Tibial nerve (tissue), 4 donors: Measurements from ENCODE around the gene EGF. TPM values are rescaled to one million over a fixed set of nuclear protein-coding genes. Genes with fewer than 3 reads are reported as not detected.
A peak's percentile ranks its signal among the peaks of the same experiment; 100 is the strongest.

ENCODE experiments used
- DNase-seq, 2 donors: peaks; one replicate each; pipeline ENCODE4 v3.0.0-alpha.2; 2019; ENCODE audit warnings: low spot score in 2 of 2
- H3K27ac ChIP-seq, 4 donors: fragments of 200-600 bp; sonication (generic) in 3 of 4; one replicate each; pipeline ENCODE4 v1.5.1; 2017 to 2019; ENCODE audit warnings: mild to moderate bottlenecking in 1 of 4
- H3K27me3 ChIP-seq, 2 donors: fragments of 200-600 bp; sonication (generic) in 1 of 2; one replicate each; pipeline versions ENCODE4 v1.5.1 to v1.6.0; 2017 to 2019
- H3K36me3 ChIP-seq, 3 donors: fragments of 200-600 bp; sonication (generic); one replicate each; pipeline ENCODE4 v1.5.1; 2018 to 2019
- H3K4me1 ChIP-seq, 4 donors: fragments of 200-600 bp; sonication (generic) in 3 of 4; one replicate each; pipeline ENCODE4 v1.5.1; 2017 to 2019
- H3K4me3 ChIP-seq, 4 donors: fragments of 200-600 bp; sonication (generic) in 3 of 4; one replicate each; pipeline ENCODE4 v1.5.1; 2017 to 2019; ENCODE audit warnings: mild to moderate bottlenecking in 1 of 4, moderate library complexity in 1 of 4
- H3K9me3 ChIP-seq, 4 donors: fragments of 200-600 bp; sonication (generic) in 3 of 4; one replicate each; pipeline ENCODE4 v1.5.1; 2017 to 2019
- EP300 ChIP-seq, 2 donors: sonication (generic); formaldehyde crosslinking; IDR thresholded peaks; one replicate each; pipeline ENCODE4 v1.6.1; 2017; ENCODE audit warnings: antibody characterized with exemption in 2 of 2, mild to moderate bottlenecking in 1 of 2
- POLR2A ChIP-seq, 2 donors: fragments of 450-650 bp; IDR thresholded peaks; one replicate each; pipeline ENCODE4 v1.6.1; 2017; ENCODE audit warnings: antibody characterized with exemption in 2 of 2, mild to moderate bottlenecking in 2 of 2, moderate library complexity in 2 of 2
- WGBS, 2 donors: methylation state at CpG; one replicate each; pipeline ENCODE4 v1.1.5; 2018; 5-methylcytosine and 5-hydroxymethylcytosine counted together
- total RNA-seq, 4 donors: library from RNA; depleted of rRNA; stranded (reverse); fragments of >200 nt; gene quantifications; one replicate each; pipeline ENCODE4 v1.1.0, GENCODE V29; 2016
- TF ChIP-seq, protein P1 (sequence below), 5 experiments: fragments of 200-600 bp in 3 of 5; fragments of 450-650 bp in 2 of 5; sonication (generic) in 3 of 5; IDR thresholded peaks; one replicate each; pipeline ENCODE4 v1.5.1; 2016 to 2019; ENCODE audit warnings: antibody characterized with exemption in 5 of 5, mild to moderate bottlenecking in 3 of 5, moderate library complexity in 2 of 5

EGF gene
- total RNA-seq, 4 donors from 2014 or later = 0.42 to 1.6 TPM; not detected in 2

DNA sequence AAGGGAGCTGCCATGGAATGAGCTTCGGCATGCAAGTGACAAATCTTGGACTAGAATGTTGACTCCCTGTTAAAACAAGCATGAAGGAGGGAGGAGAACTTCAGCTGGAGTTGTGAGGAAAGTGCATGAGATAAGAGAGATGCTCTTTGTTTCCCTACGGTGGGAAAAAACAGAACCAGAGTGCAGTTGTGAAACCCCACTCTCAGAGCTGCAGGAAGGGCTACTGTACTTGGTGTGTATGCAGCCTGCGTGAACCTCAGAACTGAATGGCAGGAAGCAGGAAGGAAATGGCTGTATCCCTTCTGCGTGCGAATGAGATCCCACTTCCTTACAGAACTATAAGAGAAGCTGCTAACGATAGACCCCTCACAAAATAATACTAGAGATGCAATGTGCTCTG lies 57.2 kb downstream of the EGF start:
- DNase-seq = no peak
- Histone ChIP-seq H3K27me3 (no peaks in the 10 kb centered on the region), H3K36me3 (no peaks in the 10 kb centered on the region), H3K27ac (no peak overlapping the region), H3K4me1 (no peaks in the 10 kb centered on the region), H3K4me3 (no peak overlapping the region), H3K9me3 (no peaks in the 10 kb centered on the region)
- TF ChIP-seq EP300 (IDR thresholded peaks at IDR 0.05) (no peak), POLR2A (IDR thresholded peaks at IDR 0.05) (no peak)
- TF ChIP-seq, protein P1, sequence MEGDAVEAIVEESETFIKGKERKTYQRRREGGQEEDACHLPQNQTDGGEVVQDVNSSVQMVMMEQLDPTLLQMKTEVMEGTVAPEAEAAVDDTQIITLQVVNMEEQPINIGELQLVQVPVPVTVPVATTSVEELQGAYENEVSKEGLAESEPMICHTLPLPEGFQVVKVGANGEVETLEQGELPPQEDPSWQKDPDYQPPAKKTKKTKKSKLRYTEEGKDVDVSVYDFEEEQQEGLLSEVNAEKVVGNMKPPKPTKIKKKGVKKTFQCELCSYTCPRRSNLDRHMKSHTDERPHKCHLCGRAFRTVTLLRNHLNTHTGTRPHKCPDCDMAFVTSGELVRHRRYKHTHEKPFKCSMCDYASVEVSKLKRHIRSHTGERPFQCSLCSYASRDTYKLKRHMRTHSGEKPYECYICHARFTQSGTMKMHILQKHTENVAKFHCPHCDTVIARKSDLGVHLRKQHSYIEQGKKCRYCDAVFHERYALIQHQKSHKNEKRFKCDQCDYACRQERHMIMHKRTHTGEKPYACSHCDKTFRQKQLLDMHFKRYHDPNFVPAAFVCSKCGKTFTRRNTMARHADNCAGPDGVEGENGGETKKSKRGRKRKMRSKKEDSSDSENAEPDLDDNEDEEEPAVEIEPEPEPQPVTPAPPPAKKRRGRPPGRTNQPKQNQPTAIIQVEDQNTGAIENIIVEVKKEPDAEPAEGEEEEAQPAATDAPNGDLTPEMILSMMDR (IDR thresholded peaks at IDR 0.05) = no peak
- WGBS, 2 donors = 48 to 53% methylated on average over 6 of the region's 6 CpGs

DNA sequence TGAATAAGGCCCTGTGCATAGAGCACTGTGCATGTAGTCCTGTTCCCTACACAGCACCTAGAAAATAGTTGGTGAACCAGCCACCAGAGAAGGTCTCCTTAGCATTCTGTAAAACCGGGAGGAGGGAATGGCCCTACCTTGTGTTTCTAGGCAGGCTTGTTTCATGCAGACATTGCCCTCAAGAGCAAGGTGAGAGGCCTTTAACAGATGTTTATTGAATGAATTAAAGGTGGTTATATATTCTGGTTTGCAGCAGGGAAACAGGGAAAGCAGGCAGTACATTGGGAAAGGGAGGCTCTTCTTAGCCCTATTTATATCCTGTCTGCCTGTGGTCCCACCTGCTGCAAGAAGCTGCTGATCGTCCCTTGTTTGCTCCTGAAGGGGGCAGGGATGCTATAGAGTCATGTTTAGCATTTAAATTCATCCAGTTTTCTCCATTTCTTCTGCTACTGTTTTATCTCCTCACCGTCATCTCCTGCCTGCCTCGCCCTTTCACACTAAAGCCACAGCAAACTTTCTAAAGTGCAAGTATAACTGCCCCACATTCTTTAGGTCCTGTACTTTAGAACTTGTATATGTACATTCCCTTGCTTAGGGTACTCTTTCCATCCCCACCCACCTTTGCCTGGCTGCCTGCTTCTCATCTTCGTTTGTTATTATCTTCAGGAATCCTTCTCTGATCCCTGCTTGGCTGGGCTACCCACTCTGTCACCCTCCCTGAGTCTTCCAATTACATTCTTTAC lies 60.3 kb downstream of the EGF start:
- H3K4me3 ChIP-seq = no peak overlapping the region
- H3K27me3 ChIP-seq = no peaks in the 10 kb centered on the region
- 57 to 58% methylated on average over 5 of the region's 5 CpGs for WGBS, 2 donors
- H3K9me3 ChIP-seq = no peaks in the 10 kb centered on the region
- no peaks in the 10 kb centered on the region for H3K36me3 ChIP-seq
- no peak for DNase-seq
- no peaks in the 10 kb centered on the region for H3K4me1 ChIP-seq
- TF ChIP-seq, protein P1 (IDR thresholded peaks at IDR 0.05) = no peak
- TF ChIP-seq POLR2A (IDR thresholded peaks at IDR 0.05) = no peak
- no peak for TF ChIP-seq EP300 (IDR thresholded peaks at IDR 0.05)
- H3K27ac ChIP-seq = no peak overlapping the region

- H3K36me3 ChIP-seq = no peaks in the 10 kb centered on the region
- 43 to 47% methylated on average over 2 of the region's 2 CpGs for WGBS, 2 donors
- DNase-seq = no peak
- H3K9me3 ChIP-seq = no peaks in the 10 kb centered on the region
- H3K27me3 ChIP-seq = no peaks in the 10 kb centered on the region
- no peak overlapping the region for H3K4me3 ChIP-seq
- H3K4me1 ChIP-seq = no peaks in the 10 kb centered on the region
- TF ChIP-seq, protein P1 (IDR thresholded peaks at IDR 0.05) = no peak
- TF ChIP-seq POLR2A (IDR thresholded peaks at IDR 0.05) = no peak
- TF ChIP-seq EP300 (IDR thresholded peaks at IDR 0.05) = no peak
- no peak overlapping the region for H3K27ac ChIP-seq
These were observed 60.8 kb downstream of the EGF start for GRCh38 chr4:109973529-109973905.

- no peaks in the 10 kb centered on the region for H3K36me3 ChIP-seq
- 89 to 92% methylated on average over 6 of the region's 6 CpGs for WGBS, 2 donors
- TF ChIP-seq, protein P1 (IDR thresholded peaks at IDR 0.05) = no peak
- TF ChIP-seq POLR2A (IDR thresholded peaks at IDR 0.05) (no peak), EP300 (IDR thresholded peaks at IDR 0.05) (no peak)
- H3K4me3 ChIP-seq = no peak overlapping the region
- no peak overlapping the region for H3K27ac ChIP-seq
- no peaks in the 10 kb centered on the region for H3K9me3 ChIP-seq
- DNase-seq = no peak
- H3K4me1 ChIP-seq = no peaks in the 10 kb centered on the region
- no peaks in the 10 kb centered on the region for H3K27me3 ChIP-seq
These were observed 63.5 kb downstream of the EGF start for GRCh38 chr4:109976189-109976588.

DNA sequence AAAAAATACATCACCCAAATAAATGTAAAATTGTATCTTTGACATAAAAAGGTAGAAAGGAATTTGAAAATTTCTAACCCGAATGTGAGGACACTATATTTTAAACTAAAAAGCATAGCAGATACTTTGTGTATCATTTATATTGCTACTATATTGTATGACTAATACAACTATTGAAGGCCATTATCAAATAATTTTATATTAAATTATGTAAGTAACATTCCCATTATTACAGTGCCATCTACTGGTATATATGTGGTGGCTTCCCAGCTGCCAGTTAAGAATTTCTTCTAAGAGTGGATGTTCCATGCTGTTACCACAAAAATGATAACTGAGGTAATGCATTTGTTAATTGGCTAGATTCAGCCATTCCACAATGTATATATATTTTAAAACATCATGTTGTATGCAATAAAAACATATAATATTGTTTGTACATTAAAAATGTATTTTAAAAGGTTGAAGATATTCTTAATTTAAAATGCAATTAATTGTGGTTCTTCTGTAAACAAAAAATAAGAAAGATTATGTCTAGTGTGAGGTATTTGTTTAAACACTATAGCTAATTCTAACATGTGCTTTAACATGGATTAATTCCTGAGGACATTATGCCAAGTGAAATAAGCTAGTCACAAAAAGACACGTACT lies 65.3 kb downstream of the EGF start:
- WGBS, 2 donors = 74 to 85% methylated on average over 2 of the region's 2 CpGs
- no peak overlapping the region for H3K27ac ChIP-seq
- H3K9me3 ChIP-seq = no peaks in the 10 kb centered on the region
- TF ChIP-seq EP300 (IDR thresholded peaks at IDR 0.05) = no peak
- TF ChIP-seq, protein P1 (IDR thresholded peaks at IDR 0.05) = peak; percentile 35 to 61 (median 44)
- TF ChIP-seq POLR2A (IDR thresholded peaks at IDR 0.05) = no peak
- peak in 1 of 2 donors; percentile 21 for DNase-seq
- no peaks in the 10 kb centered on the region for H3K27me3 ChIP-seq
- H3K36me3 ChIP-seq = no peaks in the 10 kb centered on the region
- H3K4me1 ChIP-seq = no peaks in the 10 kb centered on the region
- no peak overlapping the region for H3K4me3 ChIP-seq
